ENCODE data around the gene C3AR1.

Gene C3AR1

DNA sequence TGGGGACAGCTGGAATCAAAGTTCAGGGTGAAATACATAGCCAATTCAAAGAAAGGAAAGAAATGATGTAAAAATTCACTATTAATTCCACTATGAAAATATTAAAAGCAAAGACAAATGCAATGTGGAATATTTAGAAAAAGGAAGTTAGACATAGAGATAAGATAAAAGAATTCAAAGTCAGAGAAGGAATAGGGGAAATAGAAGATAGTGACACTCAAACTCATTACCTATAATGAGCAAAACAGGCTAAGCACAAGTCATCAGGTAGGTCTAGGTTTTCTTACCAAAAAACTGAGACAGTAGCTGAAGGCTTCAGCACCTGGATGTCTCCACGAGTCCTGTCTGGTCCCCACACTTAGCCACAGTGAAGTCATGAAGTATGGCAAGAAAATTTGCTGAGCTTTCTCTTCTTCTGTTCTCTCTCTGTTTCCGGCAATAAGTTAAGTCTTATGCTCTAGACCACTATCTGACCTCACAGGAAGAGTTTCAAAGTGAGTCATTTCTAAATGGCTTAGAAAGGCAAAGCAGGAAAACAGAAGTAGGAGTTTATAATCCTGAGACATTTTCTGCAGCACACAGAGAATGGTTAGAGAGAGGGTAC lies at the start of gene C3AR1:
C3AR1 (minus strand) TSS at position 369 of the 604 bp plus-strand sequence. CDS start 6,174 bp downstream, outside the sequence.
- no peak for TF ChIP-seq GATA3 (IDR thresholded peaks at IDR 0.05; ENCODE audit: low read depth, low read length)
- no peak for TF ChIP-seq GATA2 (IDR thresholded peaks at IDR 0.05; ENCODE audit: low read depth, low read length)

DNA sequence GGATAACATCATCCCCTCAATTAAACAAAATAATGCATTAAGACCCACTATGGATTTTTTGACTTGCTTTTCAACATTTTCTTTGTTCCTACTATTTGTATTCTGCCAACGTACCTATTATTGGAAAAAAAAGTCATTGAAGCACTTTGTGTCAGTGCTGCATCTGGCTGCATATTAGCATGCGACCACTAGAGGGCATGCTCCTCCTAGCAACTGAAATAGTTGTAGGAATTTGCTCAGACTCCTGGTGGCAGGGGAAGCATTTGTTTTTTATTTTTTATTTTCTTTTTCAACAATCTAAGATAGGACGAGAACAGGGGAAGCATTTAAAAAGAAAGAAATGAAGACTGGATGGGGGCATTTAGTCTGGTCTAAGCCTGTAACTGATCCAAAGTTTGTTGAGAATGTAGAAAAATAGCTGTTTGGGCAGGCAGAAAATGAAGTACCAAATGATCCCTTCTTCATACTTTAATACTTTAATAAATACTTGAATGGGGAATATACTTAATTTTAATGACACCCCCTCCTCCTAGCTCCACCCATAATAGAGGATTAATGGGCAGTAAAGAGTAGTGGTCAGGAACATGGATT lies 42.7 kb upstream of the C3AR1 start:
- no peak for TF ChIP-seq GATA3 (IDR thresholded peaks at IDR 0.05; ENCODE audit: low read depth, low read length)
- no peak for TF ChIP-seq GATA2 (IDR thresholded peaks at IDR 0.05; ENCODE audit: low read depth, low read length)

DNA sequence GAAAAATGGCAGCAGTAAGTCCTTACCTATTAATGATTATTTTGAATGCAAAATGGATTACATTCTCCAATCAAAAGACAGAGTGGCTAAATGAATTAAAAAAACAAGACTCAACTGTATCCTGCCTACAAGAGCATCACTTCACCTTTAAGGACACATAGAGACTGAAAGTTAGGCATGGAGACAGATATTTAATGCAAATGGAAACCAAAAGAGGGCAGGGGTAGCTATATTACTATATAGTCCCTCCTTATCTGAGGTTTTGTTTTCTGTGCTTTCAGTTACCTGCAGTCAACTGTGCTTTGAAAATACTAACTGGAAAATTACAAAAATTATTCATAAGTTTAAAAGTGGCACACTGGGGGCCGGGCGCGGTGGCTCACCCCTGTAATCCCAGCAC lies 33.1 kb upstream of the C3AR1 start:
- TF ChIP-seq GATA2 (IDR thresholded peaks at IDR 0.05; ENCODE audit: low read depth, low read length) (no peak), GATA3 (IDR thresholded peaks at IDR 0.05; ENCODE audit: low read depth, low read length) (no peak)

GRCh38 chr12:8096281-8096915 lies 30.2 kb upstream of the C3AR1 start:
- TF ChIP-seq GATA3 (IDR thresholded peaks at IDR 0.05; ENCODE audit: low read depth, low read length) (no peak), GATA2 (IDR thresholded peaks at IDR 0.05; ENCODE audit: low read depth, low read length) (no peak)

DNA sequence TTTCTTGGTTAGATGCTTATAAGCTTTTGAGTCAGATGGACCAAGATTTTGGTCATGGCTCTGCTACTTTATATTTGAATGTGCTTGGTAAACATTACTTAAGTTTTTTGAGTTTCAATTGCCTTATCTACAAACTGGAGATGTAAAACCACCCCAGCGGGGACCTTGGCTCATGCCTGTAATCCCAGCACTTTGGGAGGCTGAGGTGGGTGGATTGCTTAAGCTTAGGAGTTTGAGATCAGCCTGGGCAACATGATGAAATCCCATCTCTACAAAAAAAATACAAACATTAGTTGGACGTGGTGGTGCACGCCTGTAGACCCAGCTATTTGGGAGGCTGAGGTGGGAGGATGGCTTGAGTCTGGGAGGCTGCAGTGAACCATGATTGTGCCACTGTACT lies 27.1 kb upstream of the C3AR1 start:
- no peak for TF ChIP-seq GATA2 (IDR thresholded peaks at IDR 0.05; ENCODE audit: low read depth, low read length)

DNA sequence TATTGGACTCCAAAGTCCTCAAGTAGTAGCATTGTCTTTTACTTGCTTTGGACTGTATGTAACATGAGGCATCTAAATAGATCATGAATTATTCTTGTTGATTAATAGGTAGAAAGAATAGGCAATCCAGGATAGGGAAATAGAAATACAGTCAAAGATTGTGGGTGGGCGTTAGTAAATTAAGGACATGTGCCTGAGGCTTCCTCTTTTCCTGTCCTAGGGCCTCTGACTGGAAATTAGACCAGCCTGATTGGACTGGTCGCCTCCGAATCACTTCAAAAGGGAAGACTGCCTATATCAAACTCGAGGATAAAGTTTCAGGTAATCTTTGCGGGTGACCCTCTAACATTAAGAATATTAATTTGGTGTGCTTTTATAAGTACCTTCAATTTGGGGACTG lies 23.6 kb upstream of the C3AR1 start:
- TF ChIP-seq GATA2 (IDR thresholded peaks at IDR 0.05; ENCODE audit: low read depth, low read length) (no peak), GATA3 (IDR thresholded peaks at IDR 0.05; ENCODE audit: low read depth, low read length) (no peak)

DNA sequence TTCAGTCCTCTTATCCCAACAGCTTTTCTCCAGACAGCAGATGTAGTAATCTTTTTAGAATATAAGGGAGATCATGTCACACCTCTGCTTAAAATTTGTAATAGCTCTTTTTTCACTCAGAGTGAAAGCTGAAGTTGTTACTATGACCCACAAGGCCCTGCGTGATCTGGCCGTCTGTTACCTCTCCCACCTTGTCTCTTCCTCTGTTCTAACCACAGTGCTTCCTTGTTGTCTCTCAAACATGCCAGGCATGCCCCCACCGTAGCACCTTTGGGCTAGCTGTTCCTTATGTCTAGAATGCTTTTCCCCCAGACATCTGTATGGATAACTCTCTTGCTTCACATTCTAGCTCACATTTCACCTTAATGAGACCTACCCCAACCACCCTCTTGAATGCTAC lies 22.4 kb upstream of the C3AR1 start:
- no peak for TF ChIP-seq GATA3 (IDR thresholded peaks at IDR 0.05; ENCODE audit: low read depth, low read length)
- no peak for TF ChIP-seq GATA2 (IDR thresholded peaks at IDR 0.05; ENCODE audit: low read depth, low read length)

GRCh38 chr12:8087666-8088065 lies 21.5 kb upstream of the C3AR1 start:
- TF ChIP-seq GATA3 (IDR thresholded peaks at IDR 0.05; ENCODE audit: low read depth, low read length): no peak
- TF ChIP-seq GATA2 (IDR thresholded peaks at IDR 0.05; ENCODE audit: low read depth, low read length): no peak

GRCh38 chr12:8082808-8083100 lies 16.6 kb upstream of the C3AR1 start:
- TF ChIP-seq GATA2 (IDR thresholded peaks at IDR 0.05; ENCODE audit: low read depth, low read length) (no peak), GATA3 (IDR thresholded peaks at IDR 0.05; ENCODE audit: low read depth, low read length) (no peak)

DNA sequence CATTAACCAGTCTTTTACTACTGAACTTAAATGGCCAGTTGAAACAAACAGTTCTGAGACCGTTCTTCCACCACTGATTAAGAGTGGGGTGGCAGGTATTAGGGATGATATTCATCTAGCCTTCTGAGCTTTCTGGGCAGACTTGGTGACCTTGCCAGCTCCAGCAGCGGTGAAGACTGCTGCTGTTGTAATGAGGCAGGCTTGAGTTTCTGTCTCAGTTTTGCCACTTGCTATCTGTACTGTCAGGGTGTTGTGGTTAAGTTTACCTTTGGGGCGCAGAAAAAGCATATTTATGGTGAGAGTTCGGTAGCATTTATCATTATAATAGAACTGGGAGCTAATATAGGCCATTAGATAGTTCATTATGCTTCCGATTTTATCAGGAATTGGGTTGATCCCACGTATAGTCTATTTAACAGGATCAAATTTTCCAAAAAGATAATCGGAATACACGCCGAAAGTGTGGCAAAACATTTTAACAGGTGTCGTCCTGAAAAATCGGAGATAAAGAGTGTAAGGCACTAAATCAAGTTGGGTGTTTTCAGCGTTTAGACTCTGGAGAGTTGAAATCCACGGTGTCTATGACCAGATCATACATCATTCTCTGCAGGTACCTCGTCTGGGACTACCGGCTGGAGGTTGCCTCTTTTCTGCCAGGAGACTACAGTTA lies 15.2 kb upstream of the C3AR1 start:
- TF ChIP-seq GATA3 (IDR thresholded peaks at IDR 0.05; ENCODE audit: low read depth, low read length) (no peak), GATA2 (IDR thresholded peaks at IDR 0.05; ENCODE audit: low read depth, low read length) (no peak)

DNA sequence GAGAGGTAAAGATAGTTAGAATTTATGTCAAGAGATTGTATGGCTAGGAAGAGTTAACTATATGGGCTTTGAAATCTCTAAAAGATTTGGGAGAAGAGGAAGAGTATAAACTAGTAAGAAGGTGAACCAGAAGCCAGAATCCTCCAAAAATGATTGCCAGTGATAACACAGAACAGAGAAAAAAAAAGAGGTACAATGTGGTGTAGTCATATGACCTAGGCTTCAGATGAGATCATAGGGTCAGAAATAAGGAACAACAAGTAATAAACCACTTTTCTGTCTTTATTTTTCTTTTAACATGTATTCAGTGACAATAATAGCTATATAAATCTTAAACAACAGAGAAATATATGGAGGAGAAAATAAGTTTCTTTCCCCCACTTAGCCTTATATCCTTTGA lies 14.0 kb upstream of the C3AR1 start:
- TF ChIP-seq GATA2 (IDR thresholded peaks at IDR 0.05; ENCODE audit: low read depth, low read length): no peak
- TF ChIP-seq GATA3 (IDR thresholded peaks at IDR 0.05; ENCODE audit: low read depth, low read length): no peak

DNA sequence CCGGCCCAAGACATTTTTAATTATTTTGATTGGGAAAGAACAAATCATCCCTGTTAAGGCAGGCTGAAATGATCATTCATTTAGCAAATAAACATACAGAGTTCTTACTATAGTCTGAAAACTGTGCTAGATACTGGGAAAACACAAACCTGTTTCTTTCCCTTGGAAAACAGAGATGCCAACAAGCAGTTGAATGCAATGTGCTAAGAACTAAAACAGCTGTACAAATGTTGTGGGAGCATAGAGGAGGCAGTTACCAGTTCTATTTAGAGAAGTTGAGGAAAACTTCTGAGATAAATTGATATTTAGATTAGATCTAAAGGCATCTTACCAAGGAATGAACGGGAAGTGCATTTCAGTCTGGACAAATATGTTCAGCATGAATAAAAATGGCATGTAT lies 12.8 kb upstream of the C3AR1 start:
- TF ChIP-seq GATA2 (IDR thresholded peaks at IDR 0.05; ENCODE audit: low read depth, low read length): no peak
- TF ChIP-seq GATA3 (IDR thresholded peaks at IDR 0.05; ENCODE audit: low read depth, low read length): no peak

- no peak for TF ChIP-seq GATA3 (IDR thresholded peaks at IDR 0.05; ENCODE audit: low read depth, low read length)
- no peak for TF ChIP-seq GATA2 (IDR thresholded peaks at IDR 0.05; ENCODE audit: low read depth, low read length)
Measured at GRCh38 chr12:8078398-8078797, 12.2 kb upstream of the C3AR1 start.

DNA sequence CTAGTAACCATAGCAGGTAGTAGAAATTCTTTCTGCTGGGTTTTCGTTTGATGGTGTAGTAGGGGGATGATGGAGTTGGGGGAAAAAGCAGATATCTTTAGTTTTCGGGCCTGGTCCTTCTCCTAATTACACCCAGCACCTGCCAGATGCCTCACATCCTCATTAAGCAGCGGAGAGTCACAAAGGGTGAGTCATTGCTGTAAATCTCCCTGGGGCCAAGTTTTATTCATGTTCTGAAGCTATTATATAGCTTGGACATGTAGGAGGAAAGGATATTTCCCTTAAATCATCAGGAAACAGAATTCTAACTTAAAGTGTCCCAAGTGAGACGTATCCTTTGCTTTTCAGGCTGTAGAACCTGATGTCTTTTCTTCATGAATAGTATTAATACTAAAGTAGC lies 11.0 kb upstream of the C3AR1 start:
- no peak for TF ChIP-seq GATA2 (IDR thresholded peaks at IDR 0.05; ENCODE audit: low read depth, low read length)
- TF ChIP-seq GATA3 (IDR thresholded peaks at IDR 0.05; ENCODE audit: low read depth, low read length): no peak

GRCh38 chr12:8076366-8076765 lies 10.2 kb upstream of the C3AR1 start:
- no peak for TF ChIP-seq GATA2 (IDR thresholded peaks at IDR 0.05; ENCODE audit: low read depth, low read length)
- no peak for TF ChIP-seq GATA3 (IDR thresholded peaks at IDR 0.05; ENCODE audit: low read depth, low read length)

Data from SH-SY5Y (cell line).